ENCODE measurements around the gene ELMO1.

DNA sequence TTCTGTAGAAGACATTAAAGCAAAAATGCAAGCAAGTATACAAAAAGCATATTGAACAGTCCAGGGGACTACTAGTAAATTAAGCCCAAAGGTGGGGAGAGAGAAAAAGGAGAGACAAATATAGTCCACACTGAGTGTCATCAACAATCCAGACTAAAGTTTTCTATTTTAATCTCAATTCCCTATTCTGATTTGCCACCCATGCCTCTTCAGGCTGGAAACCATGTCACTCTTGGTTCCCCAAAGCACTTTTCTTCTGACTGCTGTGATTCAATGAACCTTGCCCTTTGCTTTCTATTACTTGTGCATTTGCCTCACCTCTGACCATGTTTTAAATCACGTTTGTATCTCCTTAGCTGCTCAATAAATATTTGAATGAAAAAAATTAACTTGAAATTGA, 629.0 kb downstream of the ELMO1 start:
- TF ChIP-seq, protein P1, sequence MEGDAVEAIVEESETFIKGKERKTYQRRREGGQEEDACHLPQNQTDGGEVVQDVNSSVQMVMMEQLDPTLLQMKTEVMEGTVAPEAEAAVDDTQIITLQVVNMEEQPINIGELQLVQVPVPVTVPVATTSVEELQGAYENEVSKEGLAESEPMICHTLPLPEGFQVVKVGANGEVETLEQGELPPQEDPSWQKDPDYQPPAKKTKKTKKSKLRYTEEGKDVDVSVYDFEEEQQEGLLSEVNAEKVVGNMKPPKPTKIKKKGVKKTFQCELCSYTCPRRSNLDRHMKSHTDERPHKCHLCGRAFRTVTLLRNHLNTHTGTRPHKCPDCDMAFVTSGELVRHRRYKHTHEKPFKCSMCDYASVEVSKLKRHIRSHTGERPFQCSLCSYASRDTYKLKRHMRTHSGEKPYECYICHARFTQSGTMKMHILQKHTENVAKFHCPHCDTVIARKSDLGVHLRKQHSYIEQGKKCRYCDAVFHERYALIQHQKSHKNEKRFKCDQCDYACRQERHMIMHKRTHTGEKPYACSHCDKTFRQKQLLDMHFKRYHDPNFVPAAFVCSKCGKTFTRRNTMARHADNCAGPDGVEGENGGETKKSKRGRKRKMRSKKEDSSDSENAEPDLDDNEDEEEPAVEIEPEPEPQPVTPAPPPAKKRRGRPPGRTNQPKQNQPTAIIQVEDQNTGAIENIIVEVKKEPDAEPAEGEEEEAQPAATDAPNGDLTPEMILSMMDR (IDR thresholded peaks at IDR 0.05): no peak
- TF ChIP-seq POLR2A (IDR thresholded peaks at IDR 0.05): no peak

All from adrenal gland (tissue), 5 donors.